ENCODE results near the gene KLHDC10. TPM values are rescaled to one million over a fixed set of nuclear protein-coding genes. Genes with fewer than 3 reads are reported as not detected.
"Not testable (repeated sequence)": the region's sequence is repeated elsewhere in the genome, so short reads cannot be mapped to it uniquely, and the experiment has no call there.

The KLHDC10 gene
- total RNA-seq, 1 donor from 2014 or later, result 30.6 TPM

GRCh38 chr7:130139193-130139960, 69.0 kb downstream of the KLHDC10 start:
- DNase-seq (ENCODE audit: low spot score), result no peak

GRCh38 chr7:130140551-130141160, 70.3 kb downstream of the KLHDC10 start:
- DNase-seq (ENCODE audit: low spot score), result peak; percentile 83

DNA sequence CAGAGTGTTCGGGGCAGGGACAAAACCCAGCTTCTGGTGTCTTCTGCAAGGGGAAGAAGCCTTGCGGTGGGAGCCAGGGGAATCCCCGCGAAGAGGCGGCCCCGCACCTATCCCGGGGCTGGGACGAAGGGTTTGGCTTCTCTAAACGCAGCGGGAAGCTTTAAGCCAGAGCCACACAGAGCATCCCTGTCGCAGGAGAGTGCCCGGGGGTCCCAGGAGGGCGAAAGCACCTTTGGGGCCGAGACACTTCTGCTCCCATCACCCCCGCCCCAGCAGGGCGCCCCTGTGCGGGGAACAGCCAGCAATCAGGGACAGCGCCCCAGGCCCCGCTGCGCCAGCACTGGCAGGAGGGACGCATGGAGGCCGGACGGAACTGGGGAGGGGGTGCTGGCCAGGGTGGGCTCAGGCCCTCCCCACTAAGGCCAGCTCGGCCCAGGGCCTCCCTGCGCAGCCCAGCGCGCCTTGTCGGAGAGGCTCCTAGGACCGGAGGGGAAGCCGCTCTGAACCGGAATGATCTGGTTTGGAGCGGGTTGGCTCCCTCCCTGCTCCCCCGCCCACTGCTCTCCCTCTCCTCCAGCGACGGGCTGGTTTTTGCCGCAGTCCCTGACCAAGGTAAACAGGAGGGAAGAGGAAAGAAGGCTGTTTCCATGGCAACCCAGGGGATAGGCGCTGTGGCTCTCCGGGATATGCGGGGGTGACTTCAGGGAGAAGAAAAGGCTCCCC, 71.0 kb downstream of the KLHDC10 start:
- peak; percentile 89 for DNase-seq (ENCODE audit: low spot score)

GRCh38 chr7:130141884-130142653, 71.7 kb downstream of the KLHDC10 start:
- DNase-seq (ENCODE audit: low spot score), result peak; percentile 87

DNA sequence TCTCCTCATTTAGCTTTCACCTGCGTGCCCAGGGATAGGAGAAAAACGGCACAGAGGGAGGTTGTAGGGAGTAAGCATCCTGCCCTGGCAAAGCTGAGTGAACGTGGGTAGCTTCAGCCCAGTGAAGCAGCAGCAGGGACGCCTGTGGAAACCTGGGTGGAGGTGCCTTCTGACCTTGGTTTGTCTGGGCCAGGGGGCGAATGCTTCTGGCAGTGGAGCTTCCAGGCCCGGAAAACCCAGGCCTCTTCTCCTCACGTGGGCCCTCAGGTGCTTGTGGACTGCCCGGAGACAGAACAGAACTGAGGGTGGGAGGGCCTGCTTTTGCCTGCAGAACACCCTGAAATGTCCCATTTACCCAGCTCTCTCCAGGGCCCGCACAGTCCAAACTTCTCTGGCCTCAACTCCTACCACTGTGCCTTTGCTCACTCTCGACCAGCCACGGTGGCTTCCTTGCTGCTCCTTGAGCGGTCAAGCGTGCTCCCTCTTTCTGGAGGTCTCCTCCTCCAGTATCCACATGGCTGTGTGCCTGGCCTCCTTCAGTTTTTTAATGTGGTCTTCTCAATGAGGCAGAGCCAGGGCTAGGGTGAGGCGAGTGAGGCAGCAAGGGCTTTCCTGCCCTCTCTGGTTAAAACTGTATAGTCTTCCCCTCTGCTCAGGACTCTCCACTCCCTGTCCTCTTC, 72.5 kb downstream of the KLHDC10 start:
- DNase-seq (ENCODE audit: low spot score), result peak; percentile 65

DNA sequence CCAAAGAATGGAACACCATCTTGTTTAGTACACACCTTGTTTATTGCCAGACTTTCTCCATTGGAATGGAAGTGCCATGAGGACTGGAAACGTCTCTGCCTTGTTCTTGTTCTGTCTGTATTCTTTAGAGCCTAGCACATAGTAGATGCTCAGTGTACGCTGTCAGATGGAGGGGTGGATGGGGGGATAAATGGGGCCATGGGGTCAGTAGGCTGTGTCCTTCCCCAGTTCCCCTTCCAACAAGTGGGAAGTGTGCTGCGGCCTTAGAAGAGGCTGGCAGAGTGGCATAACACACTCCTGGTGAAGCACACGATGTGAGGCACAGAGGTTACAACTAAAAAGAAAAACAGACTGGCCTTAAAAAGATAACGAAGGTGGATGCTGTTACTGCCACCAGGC, 73.0 kb downstream of the KLHDC10 start:
- no peak for DNase-seq (ENCODE audit: low spot score)

GRCh38 chr7:130143986-130144311, 73.6 kb downstream of the KLHDC10 start:
- no peak for DNase-seq (ENCODE audit: low spot score)

DNA sequence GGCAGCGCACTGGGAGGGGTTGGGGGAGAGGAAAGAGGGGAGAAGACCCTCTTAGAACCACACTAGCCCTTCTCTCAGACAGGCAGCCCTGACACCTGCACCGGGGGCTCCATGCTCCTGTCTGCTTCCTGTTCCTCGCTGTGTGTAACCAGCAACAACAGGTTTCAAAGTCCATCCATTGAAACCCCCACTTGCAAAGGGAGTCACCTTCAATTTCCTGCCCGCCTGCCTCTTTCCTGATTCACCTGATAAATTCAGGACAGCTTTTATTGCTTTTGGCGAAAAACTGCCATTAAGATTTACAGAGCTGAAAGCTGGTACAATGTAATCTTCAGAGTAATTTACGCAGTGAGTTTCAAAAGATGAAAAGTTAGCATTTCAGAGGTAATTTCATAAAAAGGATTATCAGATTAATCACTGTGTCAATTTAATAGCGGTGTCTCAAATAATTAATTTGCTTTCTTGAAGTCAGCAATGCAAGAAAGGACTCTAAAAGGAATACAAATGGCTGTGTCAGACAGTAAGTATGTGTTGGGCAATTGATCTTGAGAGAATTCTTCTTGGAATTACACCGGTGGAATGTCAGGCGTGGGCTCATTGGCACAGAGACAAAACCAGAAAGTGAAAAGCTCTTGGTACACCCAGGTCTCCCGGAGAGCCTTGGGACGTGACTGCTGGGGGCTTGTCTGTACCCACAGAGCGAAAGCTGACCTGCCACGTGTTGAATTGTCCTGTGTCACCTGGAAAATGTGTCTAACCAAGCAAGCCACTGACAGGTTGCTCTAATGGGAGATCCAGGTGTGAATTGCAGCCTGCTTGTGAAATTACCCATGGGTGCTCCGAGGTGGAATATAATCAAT, 74.2 kb downstream of the KLHDC10 start:
- DNase-seq (ENCODE audit: low spot score), result peak; percentile 87

DNA sequence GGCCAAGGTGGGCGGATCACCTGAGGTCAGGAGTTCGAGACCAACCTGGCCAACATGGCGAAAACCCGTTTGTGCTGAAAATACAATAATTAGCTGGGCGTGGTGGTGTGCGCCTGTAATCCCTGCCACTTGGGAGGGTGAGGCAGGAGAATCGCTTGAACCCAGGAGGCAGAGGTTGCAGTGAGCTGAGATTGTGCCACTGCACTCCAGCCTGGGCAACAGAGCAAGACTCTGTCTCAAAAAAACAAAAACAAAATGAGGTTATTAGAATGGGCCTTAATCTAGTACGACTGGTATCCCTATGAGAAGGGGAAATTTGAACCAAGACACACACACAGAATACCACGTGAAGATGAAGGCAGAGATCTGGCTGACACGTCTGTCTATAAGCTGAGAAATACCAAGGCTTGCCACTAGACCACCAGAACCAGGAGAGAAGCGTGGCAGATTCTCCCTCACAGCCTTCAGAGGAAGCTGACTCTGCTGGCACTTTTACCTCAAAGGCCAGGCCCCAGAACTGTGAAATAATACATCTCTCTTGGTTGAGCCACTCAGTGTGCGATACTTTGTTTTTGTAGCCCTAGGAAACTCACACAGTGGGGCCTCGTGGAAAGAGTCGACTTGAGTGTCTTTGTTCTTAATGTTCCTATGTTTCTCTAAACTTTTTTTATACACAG, 75.2 kb downstream of the KLHDC10 start:
- no peak for DNase-seq (ENCODE audit: low spot score)

DNA sequence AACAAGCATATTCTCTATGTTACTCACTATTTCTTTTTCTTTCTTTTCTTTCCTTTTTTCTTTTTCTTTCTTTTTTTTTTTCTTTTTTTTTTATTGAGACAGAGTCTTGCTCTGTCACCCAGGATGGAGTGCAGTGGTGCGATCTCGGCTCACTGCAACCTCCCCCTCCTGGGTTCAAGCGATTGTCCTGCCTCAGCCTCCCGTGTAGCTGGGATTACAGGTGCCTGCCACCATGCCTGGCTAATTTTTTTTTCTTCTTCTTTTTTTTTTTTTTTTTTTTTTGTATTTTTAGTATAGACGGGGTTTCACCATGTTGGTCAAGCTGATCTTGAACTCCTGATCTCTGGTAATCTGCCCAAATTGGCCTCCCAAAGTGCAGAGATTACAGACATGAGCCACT, 75.8 kb downstream of the KLHDC10 start:
- DNase-seq (ENCODE audit: low spot score), result not testable (repeated sequence)

- DNase-seq (ENCODE audit: low spot score), result peak; percentile 76
Measured at GRCh38 chr7:130146693-130147405, 76.5 kb downstream of the KLHDC10 start.

- DNase-seq (ENCODE audit: low spot score), result peak; percentile 88
Measured at GRCh38 chr7:130147710-130148325, 77.5 kb downstream of the KLHDC10 start.

DNA sequence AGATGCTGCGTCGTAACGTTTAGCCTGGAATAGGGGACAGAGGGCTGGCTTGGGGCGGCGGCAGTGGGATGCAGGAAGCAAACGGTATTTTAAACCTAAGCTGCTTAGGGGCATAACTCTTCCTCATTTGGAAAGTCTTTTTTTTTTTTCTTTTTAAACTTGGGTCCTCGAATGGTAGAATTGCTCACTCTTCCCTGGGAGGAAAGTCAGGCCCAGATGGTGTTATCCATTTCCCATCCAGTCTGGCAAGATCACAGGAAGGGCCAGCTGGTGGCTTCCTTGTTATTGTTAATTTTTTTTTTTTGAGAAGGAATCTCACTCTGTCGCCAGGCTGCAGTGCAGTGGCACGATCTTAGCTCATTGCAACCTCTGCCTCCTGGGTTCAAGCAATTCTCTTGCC, 78.2 kb downstream of the KLHDC10 start:
- DNase-seq (ENCODE audit: low spot score), result peak; percentile 49

- peak; percentile 85 for DNase-seq (ENCODE audit: low spot score)
Measured at GRCh38 chr7:130149281-130150139, 79.2 kb downstream of the KLHDC10 start.

DNA sequence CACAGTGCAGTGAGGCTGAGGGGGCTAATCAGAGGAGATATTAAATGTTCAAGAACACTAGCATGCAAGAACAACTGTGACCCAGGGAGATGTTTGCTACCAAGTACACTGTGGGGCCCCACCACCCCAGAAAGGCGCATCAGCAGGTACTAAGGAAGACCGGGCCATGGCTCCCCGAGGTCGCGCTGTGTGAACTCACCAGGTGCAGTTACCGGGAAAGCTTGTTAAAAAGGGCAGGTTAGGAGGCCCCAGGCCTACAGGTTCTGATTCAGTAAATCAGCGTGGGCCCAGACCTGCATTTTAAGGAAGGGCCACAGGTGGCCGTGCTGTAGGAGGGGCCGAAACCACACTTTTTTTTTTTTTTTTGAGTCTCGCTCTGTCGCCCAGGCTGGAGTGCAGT, 80.3 kb downstream of the KLHDC10 start:
- peak; percentile 69 for DNase-seq (ENCODE audit: low spot score)

GRCh38 chr7:130151591-130152492, 81.5 kb downstream of the KLHDC10 start:
- peak; percentile 12 for DNase-seq (ENCODE audit: low spot score)
